GM12873 (cell line): ENCODE results near the gene CCNI.
A peak's percentile ranks its signal among the peaks of the same experiment; 100 is the strongest.

Source experiments
- CTCF ChIP-seq: IDR thresholded peaks from 2 replicates; pipeline ENCODE4 v1.5.1; 2012; ENCODE audit warnings: low read depth, mild to moderate bottlenecking, moderate library complexity, low read length, control low read depth; ENCODE audit not compliant: insufficient read depth; ENCODE audit errors: missing control alignments

The CCNI gene, protein sequence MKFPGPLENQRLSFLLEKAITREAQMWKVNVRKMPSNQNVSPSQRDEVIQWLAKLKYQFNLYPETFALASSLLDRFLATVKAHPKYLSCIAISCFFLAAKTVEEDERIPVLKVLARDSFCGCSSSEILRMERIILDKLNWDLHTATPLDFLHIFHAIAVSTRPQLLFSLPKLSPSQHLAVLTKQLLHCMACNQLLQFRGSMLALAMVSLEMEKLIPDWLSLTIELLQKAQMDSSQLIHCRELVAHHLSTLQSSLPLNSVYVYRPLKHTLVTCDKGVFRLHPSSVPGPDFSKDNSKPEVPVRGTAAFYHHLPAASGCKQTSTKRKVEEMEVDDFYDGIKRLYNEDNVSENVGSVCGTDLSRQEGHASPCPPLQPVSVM

DNA sequence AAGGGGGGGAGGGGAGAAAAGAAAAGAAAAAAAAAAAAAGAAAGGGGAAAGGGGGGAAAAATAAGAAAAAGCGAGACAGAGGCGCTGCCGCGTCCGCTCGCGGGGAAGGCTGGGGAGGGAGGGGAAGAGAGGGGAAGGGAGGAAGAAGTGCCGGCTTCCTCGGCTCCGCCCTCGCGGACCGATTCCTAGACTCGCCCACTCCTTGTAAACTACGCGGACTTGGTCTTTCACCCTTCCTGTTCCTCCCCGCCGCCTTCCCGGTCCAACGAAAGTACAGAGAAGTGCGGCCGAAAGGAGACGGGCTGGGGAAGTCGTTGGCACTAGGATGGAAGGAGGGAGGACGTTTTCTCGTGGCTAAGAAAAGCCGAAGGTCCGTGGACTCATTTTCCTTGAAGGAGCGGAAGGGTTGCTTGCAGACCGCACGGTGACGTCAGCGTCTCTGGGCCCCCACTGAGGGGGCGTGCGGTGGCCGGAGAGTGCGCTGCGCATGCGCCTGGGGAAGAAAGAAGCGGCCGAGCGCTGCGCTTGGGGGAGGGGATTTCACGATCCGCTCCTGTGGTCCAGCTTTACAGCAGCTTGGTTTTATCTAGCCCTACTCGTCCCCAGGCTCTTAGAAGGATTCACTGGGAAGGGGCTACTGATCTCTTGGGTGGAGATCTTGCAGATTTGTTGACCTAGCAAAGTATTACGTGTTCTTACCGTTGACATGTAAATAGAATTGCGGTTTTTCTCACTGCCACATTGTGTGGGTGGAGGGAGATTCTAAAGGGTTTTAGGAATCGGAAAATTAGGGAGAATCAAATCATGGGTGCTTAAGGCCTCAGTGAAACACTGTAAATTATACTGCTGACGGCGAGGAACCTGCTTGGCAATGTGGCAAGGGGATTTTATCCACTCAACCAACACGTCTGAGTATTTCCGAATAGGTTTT, at the start of gene CCNI:
TSS of gene CCNI (minus strand) at position 121 of the 931 bp plus-strand sequence. CDS start 9,627 bp downstream, outside the sequence.
- TF ChIP-seq CTCF, result no peak

- no peak for TF ChIP-seq CTCF
Measured at GRCh38 chr4:77124576-77124975, 48.8 kb upstream of the CCNI start.

DNA sequence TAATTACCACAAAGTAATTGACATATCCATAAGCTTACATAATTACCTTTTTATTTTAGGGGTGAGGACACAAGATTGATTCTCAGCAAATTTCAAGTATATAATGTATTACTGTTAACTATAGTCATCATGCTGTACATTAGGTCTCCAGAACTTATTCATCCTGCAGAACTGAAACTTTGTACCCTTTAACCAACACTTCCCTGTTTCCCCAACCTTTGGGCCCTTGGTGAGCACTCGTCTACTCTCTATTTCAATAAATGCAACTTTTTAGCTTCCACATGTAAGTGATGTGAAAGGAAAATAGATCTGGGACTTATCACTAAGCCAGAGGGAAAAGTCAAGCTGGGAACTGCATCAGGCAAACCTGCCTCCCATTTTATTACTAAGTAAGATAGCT, 47.6 kb upstream of the CCNI start:
- no peak for TF ChIP-seq CTCF

GRCh38 chr4:77122656-77123055, 46.9 kb upstream of the CCNI start:
- no peak for TF ChIP-seq CTCF

- no peak for TF ChIP-seq CTCF
Measured at GRCh38 chr4:77121736-77122240, 46.0 kb upstream of the CCNI start.

- TF ChIP-seq CTCF, result peak; percentile 55
Measured at GRCh38 chr4:77120886-77121508, 45.2 kb upstream of the CCNI start.

DNA sequence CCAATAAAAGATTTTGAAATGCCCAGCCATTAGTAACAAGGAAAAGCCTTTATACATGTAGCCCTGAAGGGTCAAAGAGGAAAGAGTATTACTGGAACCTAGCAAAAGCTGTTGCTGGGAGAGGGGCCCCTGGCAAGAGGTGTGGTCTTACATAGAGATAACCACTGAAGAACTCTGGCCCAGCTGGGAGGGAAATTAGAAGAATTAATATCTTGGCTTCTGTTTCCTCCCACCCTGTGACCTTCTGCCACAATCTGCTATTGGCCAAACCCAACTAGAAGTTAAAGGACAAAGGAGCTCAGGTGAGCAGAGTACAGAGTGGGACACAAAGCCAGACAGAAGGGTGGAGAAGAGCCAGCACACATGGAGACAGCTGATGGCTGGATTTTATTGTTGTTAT, 41.9 kb upstream of the CCNI start:
- TF ChIP-seq CTCF, result no peak
